K562 (cell line): ENCODE measurements around the gene WDR18. TPM values are rescaled to one million over a fixed set of nuclear protein-coding genes. Genes with fewer than 3 reads are reported as not detected.

Source experiments
- ATF1 ChIP-seq, 2 experiments: fragments of 450-650 bp in 1 of 2; IDR thresholded peaks; 2 replicates each; pipeline ENCODE4 v1.6.1; 2016; ENCODE audit warnings: missing compliant biosample characterization in 1 of 2, missing genetic modification characterization in 1 of 2
- BDP1 ChIP-seq: IDR thresholded peaks from 3 replicates; pipeline ENCODE4 v1.6.1; 2011; ENCODE audit not compliant: insufficient read length, insufficient read depth
- BMI1 ChIP-seq: fragments of 150-350 bp; IDR thresholded peaks from 2 replicates; pipeline ENCODE4 v1.6.1; 2014; ENCODE audit warnings: low read length
- CBFA2T2 ChIP-seq: fragments of 450-650 bp; conservative IDR thresholded peaks from 2 replicates; pipeline ENCODE4 v1.6.1; 2017; ENCODE audit warnings: mild to moderate bottlenecking
- DNMT1 ChIP-seq: fragments of 450-650 bp; IDR thresholded peaks from 2 replicates; pipeline ENCODE4 v1.6.1; 2016; ENCODE audit warnings: antibody characterized with exemption, mild to moderate bottlenecking
- FOXK1 ChIP-seq: sonication (generic); formaldehyde crosslinking; IDR thresholded peaks from 2 replicates; pipeline ENCODE4 v1.8.0; 2022; ENCODE audit warnings: missing genetic modification reagents, mild to moderate bottlenecking, borderline replicate concordance
- HMGN3 ChIP-seq: IDR thresholded peaks from 2 replicates; pipeline ENCODE4 v1.6.1; 2011; ENCODE audit warnings: borderline replicate concordance, low read depth, mild to moderate bottlenecking, mixed read lengths, low read length; ENCODE audit not compliant: insufficient read length; ENCODE audit errors: extremely low read depth
- HNRNPLL ChIP-seq: fragments of 200-400 bp; formaldehyde crosslinking; IDR thresholded peaks from 2 replicates; pipeline ENCODE4 v1.6.1; 2017; ENCODE audit warnings: low read length, low read depth, mild to moderate bottlenecking; ENCODE audit not compliant: poor library complexity, severe bottlenecking
- MAZ ChIP-seq, 2 experiments: fragments of 450-650 bp in 1 of 2; sonication (generic) in 1 of 2; formaldehyde crosslinking; IDR thresholded peaks in 1 of 2; conservative IDR thresholded peaks in 1 of 2; 2 replicates each; pipeline versions ENCODE4 v1.4.0 to v1.5.0; 2020; ENCODE audit warnings: mild to moderate bottlenecking in 1 of 2, missing genetic modification reagents in 1 of 2
- NCOA4 ChIP-seq: fragments of 450-650 bp; IDR thresholded peaks from 2 replicates; pipeline ENCODE4 v1.6.1; 2018; ENCODE audit warnings: mild to moderate bottlenecking; ENCODE audit not compliant: partially characterized antibody
- RBM14 ChIP-seq: fragments of 200-400 bp; formaldehyde crosslinking; IDR thresholded peaks from 2 replicates; pipeline ENCODE4 v1.6.1; 2018; ENCODE audit warnings: low read depth, mild to moderate bottlenecking, low read length, moderate library complexity, borderline replicate concordance; ENCODE audit not compliant: insufficient read depth
- SETDB1 ChIP-seq: IDR thresholded peaks from one replicate; pipeline ENCODE4 v1.6.1; 2012; ENCODE audit warnings: low read length, control low read depth, inconsistent platforms
- TAF7 ChIP-seq: fragments of 450-650 bp; IDR thresholded peaks from 2 replicates; pipeline ENCODE4 v1.6.1; 2016; ENCODE audit warnings: missing genetic modification characterization, missing compliant biosample characterization
- ZNF436 ChIP-seq: fragments of 250-450, 450-650 bp; sonication (Bioruptor Pico); formaldehyde crosslinking; IDR thresholded peaks from 2 replicates; pipeline ENCODE4 v1.7.0; 2020; ENCODE audit warnings: mild to moderate bottlenecking
- ZNF707 ChIP-seq: fragments of 250-450 bp; sonication (Bioruptor Pico); conservative IDR thresholded peaks from 2 replicates; pipeline ENCODE4 v1.8.0; 2022; ENCODE audit warnings: inconsistent platforms, mild to moderate bottlenecking, moderate library complexity
- ZNF778 ChIP-seq: fragments of 450-650 bp; formaldehyde crosslinking; IDR thresholded peaks from 2 replicates; pipeline ENCODE4 v1.4.0; 2020; ENCODE audit warnings: mild to moderate bottlenecking, moderate library complexity
- polyA plus RNA-seq, 8 experiments: library from polyadenylated mRNA; depleted of rRNA in 4 of 8; stranded (reverse) in 5 of 8; unstranded in 3 of 8; fragments of >200 nt; fragmentation: Nextera tagmentation in 2 of 8; fragmentation: Illumina TruSeq in 1 of 8; extraction: Ambion mirVana in 2 of 8; extraction: Trizol in 1 of 8; gene quantifications; 2 replicates each; pipeline versions ENCODE4 v1.2.1 to v1.2.3, GENCODE V29; 2011 to 2014; ENCODE audit warnings: inconsistent platforms in 1 of 8, missing spikeins in 1 of 8
- total RNA-seq, 7 experiments: library from RNA; depleted of rRNA in 6 of 7; stranded (reverse); fragments of >200 nt in 6 of 7; fragmentation: Illumina TruSeq in 2 of 7; extraction: Trizol in 2 of 7; gene quantifications; 2 replicates each; pipeline versions ENCODE4 v1.2.1 to v1.2.3, GENCODE V29; 2011 to 2021; ENCODE audit warnings: low replicate concordance in 1 of 7
- TF ChIP-seq, protein P1 (sequence below): sonication (generic); formaldehyde crosslinking; IDR thresholded peaks from 2 replicates; pipeline ENCODE4 v1.8.1; 2022; ENCODE audit warnings: missing genetic modification reagents
- TF ChIP-seq, protein P2 (sequence below): fragments of 150-350 bp; IDR thresholded peaks from 2 replicates; pipeline ENCODE4 v1.6.1; 2014; ENCODE audit warnings: low read depth, mild to moderate bottlenecking, low read length, borderline replicate concordance
- TF ChIP-seq, protein P3 (sequence below): fragments of 450-650 bp; IDR thresholded peaks from 2 replicates; pipeline ENCODE4 v1.6.1; 2014; ENCODE audit warnings: low read depth, mild to moderate bottlenecking, moderate library complexity, borderline replicate concordance
- TF ChIP-seq, protein P4 (sequence below): fragments of 200-800 bp; sonication (Bioruptor generic); IDR thresholded peaks from 2 replicates; pipeline ENCODE4 v1.6.1; 2017; ENCODE audit warnings: missing genetic modification characterization, missing compliant biosample characterization

The WDR18 gene
- total and polyA plus RNA-seq, 9 of the 15 experiments (the other 6 are each of a cell fraction or from before 2014, with no cell fraction given): 0.65 to 181 (median 30.1) TPM

DNA sequence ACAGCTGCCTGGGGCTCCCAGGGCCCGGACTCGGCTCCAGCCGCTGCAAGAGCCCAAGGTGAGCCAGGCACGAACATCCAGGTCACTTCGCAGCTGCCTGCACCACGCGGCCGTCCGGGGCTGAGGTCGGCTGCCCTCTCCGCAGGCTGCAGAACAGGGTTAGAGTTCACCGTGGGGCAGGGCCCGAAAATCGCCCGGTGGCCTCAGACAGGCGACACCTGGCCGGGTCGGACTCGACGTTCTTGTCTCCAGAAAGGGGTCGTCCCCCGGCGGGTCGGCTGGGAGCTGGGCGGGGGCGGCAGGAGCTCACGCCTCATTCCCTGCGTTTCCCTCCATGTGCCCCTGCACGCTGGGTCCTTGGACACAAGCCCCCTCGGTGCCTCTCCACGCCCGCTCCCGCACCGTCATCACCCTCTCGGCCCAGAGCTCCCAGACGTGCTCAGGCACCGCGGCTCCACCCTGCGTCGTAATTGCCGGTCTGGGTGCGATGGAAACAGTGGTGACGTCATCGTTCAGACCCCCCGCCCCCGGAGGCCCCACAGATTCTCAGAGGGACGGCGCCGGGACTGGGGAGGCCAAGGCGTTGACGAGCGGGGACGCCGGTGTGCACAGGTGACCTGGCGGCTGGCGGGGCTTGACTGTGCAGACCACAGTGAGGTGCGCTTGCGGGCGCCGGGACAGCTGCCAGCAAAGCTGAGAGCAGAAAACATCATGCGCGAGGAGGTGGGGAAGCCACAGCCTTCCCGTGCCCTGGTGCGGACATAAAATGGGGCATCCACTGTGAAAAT lies 12.1 kb downstream of the WDR18 start (continued):
- TF ChIP-seq HNRNPLL: no peak
- TF ChIP-seq TAF7 (tag): no peak
- TF ChIP-seq FOXK1 (CRISPR knock-in tag): no peak
- TF ChIP-seq, protein P1, sequence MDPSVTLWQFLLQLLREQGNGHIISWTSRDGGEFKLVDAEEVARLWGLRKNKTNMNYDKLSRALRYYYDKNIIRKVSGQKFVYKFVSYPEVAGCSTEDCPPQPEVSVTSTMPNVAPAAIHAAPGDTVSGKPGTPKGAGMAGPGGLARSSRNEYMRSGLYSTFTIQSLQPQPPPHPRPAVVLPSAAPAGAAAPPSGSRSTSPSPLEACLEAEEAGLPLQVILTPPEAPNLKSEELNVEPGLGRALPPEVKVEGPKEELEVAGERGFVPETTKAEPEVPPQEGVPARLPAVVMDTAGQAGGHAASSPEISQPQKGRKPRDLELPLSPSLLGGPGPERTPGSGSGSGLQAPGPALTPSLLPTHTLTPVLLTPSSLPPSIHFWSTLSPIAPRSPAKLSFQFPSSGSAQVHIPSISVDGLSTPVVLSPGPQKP (CRISPR knock-in tag): no peak
- TF ChIP-seq RBM14: no peak
- no peak for TF ChIP-seq BMI1
- TF ChIP-seq ATF1 (CRISPR knock-in tag; IDR thresholded peaks at IDR 0.05): peak; percentile 53; the same call in 1 of the 2 replicates
- TF ChIP-seq ATF1 (tag; IDR thresholded peaks at IDR 0.05): peak; percentile 97
- no peak for TF ChIP-seq SETDB1
- TF ChIP-seq, protein P2, sequence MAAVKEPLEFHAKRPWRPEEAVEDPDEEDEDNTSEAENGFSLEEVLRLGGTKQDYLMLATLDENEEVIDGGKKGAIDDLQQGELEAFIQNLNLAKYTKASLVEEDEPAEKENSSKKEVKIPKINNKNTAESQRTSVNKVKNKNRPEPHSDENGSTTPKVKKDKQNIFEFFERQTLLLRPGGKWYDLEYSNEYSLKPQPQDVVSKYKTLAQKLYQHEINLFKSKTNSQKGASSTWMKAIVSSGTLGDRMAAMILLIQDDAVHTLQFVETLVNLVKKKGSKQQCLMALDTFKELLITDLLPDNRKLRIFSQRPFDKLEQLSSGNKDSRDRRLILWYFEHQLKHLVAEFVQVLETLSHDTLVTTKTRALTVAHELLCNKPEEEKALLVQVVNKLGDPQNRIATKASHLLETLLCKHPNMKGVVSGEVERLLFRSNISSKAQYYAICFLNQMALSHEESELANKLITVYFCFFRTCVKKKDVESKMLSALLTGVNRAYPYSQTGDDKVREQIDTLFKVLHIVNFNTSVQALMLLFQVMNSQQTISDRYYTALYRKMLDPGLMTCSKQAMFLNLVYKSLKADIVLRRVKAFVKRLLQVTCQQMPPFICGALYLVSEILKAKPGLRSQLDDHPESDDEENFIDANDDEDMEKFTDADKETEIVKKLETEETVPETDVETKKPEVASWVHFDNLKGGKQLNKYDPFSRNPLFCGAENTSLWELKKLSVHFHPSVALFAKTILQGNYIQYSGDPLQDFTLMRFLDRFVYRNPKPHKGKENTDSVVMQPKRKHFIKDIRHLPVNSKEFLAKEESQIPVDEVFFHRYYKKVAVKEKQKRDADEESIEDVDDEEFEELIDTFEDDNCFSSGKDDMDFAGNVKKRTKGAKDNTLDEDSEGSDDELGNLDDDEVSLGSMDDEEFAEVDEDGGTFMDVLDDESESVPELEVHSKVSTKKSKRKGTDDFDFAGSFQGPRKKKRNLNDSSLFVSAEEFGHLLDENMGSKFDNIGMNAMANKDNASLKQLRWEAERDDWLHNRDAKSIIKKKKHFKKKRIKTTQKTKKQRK: no peak
- TF ChIP-seq ZNF707 (CRISPR knock-in tag): no peak
- TF ChIP-seq, protein P3, sequence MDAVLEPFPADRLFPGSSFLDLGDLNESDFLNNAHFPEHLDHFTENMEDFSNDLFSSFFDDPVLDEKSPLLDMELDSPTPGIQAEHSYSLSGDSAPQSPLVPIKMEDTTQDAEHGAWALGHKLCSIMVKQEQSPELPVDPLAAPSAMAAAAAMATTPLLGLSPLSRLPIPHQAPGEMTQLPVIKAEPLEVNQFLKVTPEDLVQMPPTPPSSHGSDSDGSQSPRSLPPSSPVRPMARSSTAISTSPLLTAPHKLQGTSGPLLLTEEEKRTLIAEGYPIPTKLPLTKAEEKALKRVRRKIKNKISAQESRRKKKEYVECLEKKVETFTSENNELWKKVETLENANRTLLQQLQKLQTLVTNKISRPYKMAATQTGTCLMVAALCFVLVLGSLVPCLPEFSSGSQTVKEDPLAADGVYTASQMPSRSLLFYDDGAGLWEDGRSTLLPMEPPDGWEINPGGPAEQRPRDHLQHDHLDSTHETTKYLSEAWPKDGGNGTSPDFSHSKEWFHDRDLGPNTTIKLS: no peak
- TF ChIP-seq BDP1: no peak
- TF ChIP-seq NCOA4: no peak
- no peak for TF ChIP-seq ZNF436 (CRISPR knock-in tag)
- no peak for TF ChIP-seq CBFA2T2
- no peak for TF ChIP-seq ZNF778 (CRISPR knock-in tag)
- peak; percentile 18 to 53; a peak in 1 of 4 replicates for TF ChIP-seq MAZ (CRISPR knock-in tag; conservative IDR thresholded peaks at IDR 0.05 in 1 of 2, IDR thresholded peaks at IDR 0.05 in 1 of 2)
- TF ChIP-seq HMGN3: no peak
- TF ChIP-seq, protein P4, sequence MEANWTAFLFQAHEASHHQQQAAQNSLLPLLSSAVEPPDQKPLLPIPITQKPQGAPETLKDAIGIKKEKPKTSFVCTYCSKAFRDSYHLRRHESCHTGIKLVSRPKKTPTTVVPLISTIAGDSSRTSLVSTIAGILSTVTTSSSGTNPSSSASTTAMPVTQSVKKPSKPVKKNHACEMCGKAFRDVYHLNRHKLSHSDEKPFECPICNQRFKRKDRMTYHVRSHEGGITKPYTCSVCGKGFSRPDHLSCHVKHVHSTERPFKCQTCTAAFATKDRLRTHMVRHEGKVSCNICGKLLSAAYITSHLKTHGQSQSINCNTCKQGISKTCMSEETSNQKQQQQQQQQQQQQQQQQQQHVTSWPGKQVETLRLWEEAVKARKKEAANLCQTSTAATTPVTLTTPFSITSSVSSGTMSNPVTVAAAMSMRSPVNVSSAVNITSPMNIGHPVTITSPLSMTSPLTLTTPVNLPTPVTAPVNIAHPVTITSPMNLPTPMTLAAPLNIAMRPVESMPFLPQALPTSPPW (CRISPR knock-in tag): peak; percentile 52
- 0 out of 2 replicates have a peak, but pooled peaks have one; percentile 11 for TF ChIP-seq DNMT1
